ENCODE results near the gene RPL18.

- peak; percentile 41 to 56 for TF ChIP-seq POLR2A (IDR thresholded peaks at IDR 0.05)
- TF ChIP-seq, protein P1, sequence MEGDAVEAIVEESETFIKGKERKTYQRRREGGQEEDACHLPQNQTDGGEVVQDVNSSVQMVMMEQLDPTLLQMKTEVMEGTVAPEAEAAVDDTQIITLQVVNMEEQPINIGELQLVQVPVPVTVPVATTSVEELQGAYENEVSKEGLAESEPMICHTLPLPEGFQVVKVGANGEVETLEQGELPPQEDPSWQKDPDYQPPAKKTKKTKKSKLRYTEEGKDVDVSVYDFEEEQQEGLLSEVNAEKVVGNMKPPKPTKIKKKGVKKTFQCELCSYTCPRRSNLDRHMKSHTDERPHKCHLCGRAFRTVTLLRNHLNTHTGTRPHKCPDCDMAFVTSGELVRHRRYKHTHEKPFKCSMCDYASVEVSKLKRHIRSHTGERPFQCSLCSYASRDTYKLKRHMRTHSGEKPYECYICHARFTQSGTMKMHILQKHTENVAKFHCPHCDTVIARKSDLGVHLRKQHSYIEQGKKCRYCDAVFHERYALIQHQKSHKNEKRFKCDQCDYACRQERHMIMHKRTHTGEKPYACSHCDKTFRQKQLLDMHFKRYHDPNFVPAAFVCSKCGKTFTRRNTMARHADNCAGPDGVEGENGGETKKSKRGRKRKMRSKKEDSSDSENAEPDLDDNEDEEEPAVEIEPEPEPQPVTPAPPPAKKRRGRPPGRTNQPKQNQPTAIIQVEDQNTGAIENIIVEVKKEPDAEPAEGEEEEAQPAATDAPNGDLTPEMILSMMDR (IDR thresholded peaks at IDR 0.05 in 4 of 5, conservative IDR thresholded peaks at IDR 0.05 in 1 of 5) = peak; percentile 88 to 97 (median 94)
Measured at GRCh38 chr19:48646001-48646721, 27.2 kb upstream of the RPL18 start, which contains the start of gene CA11.

Measured in gastrocnemius medialis (tissue), 4 donors.